ENCODE results near the gene GABBR1.

The GABBR1 gene

DNA sequence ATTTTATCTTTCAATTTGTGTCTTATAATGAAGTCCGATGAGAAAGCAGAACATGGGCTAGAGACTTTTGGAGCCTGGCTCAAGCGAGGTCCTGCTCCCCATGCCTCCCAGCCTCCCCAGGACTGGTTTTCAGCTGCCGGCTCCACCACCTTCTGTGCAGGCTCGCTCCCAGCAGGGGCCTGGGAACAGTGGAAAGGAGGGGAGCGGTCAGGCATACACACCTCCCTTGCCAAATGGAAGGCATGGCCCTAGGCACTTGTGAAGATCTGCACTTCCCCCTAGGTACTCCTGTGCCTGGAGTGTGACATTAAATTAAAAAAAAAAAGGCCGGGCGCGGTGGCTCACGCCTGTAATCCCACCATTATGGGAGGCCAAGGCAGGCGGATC is 19.2 kb upstream of the GABBR1 start:
- DNase-seq, result no peak

- DNase-seq, result no peak
Measured at GRCh38 chr6:29651413-29652197, 18.6 kb upstream of the GABBR1 start.

GRCh38 chr6:29649701-29650673 is 17.0 kb upstream of the GABBR1 start:
- peak; percentile 97 for DNase-seq

- DNase-seq, result no peak
Measured at GRCh38 chr6:29647927-29648642, 15.1 kb upstream of the GABBR1 start.

GRCh38 chr6:29641430-29642148 is 8.6 kb upstream of the GABBR1 start:
- no peak for DNase-seq

DNA sequence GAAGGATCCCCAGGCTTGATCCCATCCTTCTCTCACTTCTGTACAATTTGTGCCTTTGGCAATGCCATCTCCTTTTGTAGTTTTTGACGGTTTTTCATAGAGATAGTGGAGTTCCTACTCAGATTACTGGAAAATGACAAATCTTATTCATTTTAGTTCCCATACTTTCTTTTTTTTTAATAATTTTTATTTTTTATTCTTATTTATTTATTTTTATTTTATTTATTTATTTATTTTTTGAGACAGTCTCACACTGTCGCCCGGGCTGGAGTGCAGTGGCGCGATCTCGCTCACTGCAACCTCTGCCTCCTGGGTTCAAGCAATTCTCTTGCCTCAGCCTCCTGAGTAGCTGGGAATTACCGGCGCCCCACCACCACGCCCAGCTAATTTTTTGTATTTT is 4.3 kb upstream of the GABBR1 start:
- DNase-seq, result no peak

DNA sequence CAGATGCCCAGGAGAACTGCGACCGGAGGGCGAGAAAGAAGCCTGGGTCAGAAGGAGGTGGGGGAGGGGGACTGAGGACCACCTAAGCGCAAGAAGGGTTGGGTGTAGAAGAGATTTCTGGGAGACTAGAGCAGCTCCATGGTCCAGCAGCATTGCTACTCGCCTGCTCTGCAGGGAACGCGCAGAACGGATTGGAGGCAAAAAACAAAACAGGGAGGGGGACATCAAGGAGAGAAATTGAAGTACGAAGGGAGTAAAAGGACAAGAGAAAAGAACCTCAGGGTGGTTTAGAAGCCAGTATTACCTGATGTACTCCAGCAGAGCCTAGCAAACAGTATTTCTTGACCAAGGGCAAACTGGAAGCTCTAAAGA is 537 bp upstream of the GABBR1 start:
- DNase-seq, result no peak

DNA sequence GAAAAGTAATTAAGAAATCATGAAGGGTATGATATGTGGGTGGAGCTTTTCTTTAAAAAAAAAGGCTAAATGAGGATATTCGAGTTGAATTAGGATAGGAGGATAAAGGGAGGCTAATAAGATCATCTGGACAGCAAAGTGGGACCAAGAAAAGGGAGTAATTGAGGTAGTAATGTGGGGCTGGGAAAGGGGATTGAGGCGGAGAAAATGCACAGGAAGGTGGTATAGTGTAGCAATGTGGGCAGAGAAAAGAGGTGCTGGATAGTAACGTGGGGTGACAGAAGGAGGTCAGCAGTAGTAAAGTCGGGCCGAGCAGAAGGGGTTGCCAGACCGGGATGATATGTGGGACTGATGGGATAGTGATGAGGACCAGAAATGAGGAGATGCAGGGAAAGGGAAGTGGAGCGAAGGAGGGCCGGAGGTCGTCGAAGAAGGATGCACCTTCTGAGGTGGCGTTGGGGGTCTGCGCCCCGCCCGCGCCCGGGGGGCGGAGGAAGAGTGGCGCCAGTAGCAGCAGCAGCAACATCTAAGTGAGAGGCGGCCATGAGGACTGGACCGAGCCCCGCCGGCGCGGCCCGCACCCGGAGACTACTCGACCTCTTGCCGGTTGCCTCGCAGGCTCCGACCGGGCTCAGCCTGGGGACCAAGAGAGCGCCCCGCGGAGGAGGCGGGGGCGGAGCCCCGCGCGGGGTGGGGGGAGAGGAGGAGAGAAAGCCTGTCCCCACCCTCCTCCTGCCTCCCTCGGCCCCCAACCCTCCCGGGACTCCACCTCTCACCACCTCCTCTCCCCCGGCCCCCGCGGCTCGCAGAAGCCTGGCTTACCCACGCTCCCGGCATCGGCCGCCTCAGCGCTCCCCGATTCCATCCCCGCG is 887 bp downstream of the GABBR1 start:
- DNase-seq, result peak; percentile 56

- DNase-seq, result no peak
Measured at GRCh38 chr6:29631209-29631810, 1.7 kb downstream of the GABBR1 start.

DNA sequence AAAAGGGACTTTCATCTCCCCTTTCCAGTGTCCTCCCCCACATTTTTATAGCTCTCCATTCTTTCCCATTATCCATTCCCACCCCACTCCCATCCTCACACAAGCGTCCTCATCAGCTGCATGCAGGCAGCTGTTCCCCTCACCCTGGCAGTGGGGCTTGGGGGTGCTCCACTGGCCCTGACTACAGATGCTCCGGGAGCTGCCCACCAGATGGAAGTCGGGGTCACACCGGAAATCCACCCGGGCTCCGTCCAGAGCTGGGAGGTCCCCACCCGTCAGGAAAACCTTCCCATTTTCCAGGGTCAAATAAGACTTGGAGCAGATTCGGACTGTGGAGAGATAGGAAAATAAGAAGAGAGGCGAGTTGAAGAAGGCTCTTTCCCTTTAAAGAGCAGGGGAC is 2.7 kb downstream of the GABBR1 start:
- no peak for DNase-seq

DNA sequence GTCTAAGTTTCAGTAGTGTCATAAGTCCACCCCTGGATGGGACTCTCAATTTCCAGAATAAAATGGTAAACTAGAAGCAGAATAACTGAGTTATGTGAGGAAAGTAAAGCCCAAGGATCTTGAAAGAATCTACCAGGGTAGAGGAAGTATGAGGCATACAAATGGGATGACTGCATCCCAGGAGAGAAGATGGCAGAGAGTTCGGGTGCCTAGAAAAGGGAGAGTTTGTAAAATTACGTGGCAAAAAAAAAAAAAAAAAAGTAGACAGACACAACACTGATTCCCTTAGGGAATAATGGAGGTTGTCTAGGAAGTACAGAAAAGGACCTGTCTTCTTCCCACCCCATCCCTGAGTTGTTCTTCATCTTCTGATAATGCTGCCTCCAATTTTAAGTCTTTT is 3.4 kb downstream of the GABBR1 start:
- DNase-seq, result no peak

DNA sequence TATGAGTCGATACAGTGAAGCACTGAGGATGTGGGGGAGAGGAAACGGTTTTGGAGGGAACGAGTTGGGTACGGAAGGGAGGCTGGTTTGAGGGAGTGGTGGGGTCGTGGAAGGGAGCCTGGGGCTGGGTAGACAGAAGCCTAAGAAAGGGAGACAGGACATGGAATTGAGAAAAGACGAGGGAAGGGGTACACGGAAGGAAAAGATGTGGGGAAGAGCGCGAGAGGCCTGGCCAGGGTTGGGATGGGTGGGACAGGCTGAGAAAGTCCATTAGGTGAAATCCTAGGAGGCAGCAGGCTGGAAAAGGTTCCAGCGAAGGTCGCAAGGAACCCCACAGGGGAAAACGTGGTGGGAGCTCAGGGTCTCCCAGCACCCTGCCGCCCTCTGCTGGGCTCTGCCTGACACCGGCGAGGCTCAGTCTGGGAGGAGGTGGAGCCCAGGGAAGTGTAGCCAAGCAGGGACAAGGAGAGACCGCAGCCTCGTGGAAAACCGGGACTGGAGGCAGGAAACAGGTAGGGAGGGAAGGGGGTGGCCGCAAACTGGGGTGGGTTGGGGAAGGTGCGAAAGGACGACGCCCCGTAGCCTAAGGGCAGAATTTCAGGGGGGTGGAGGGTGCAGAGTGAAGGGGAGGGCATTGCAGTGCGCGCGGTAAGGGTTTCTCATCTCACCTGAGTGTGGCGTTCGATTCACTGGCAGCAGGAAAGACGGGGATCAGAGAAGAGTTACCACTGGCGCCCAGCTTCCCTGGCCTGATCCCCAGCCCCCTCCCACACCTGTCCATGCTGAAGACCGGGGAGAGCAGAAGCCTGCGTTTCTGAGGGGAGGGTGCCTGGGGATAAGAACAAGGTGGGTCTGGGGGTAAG is 4.3 kb downstream of the GABBR1 start:
- peak; percentile 67 for DNase-seq

- peak; percentile 43 for DNase-seq
Measured at GRCh38 chr6:29627755-29628418, 5.1 kb downstream of the GABBR1 start.

- DNase-seq, result no peak
Measured at GRCh38 chr6:29626948-29627754, 5.8 kb downstream of the GABBR1 start.

DNA sequence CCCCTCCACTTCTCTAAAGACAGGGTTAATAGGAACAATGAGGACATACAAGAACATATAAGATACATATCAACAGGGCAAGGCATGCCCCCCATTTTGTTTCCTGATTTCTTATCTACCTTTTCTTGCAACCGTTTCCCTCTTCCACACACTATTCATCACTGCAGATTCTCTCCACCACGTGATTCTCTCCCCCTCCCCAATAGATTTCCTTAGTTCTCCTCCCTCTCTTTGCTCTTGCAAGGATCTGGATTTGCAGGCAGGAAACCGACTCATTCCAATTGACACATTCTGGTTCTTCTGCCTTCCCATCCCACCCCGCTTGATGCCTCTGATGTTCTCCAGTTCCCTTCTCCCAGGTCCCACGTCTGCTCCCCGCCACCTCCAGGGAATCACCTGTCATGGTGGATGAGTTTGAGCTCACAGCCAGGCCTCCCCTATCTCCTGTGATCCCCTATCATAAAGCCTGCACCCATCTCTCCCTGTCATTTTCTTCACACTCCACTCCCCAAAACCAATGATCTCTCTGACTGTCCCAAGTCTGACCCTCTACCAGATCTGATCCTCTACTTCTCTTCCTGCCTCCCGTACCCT is 7.5 kb downstream of the GABBR1 start:
- no peak for DNase-seq

DNA sequence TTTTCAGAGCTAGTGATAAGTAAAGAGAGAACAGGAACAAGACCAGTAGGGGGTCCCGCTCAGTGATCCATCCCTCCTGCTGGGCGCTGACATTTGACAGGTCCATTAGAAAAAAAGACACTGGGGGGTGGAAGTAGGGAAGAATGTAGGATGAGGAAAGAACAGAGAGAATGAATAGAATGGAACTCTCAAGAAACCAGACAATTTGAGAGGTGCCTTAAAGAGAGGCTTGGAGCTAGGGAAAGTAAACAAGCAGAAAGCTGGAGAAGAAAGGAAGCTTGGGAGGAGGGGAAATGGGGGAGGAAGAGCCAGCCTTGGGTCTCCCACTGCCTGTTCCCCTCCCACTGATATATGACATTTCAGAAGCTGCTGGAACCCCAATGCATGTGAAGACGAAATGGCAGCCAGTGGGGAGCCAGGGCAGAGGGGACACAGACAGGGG is 8.4 kb downstream of the GABBR1 start:
- no peak for DNase-seq

- DNase-seq, result no peak
Measured at GRCh38 chr6:29620630-29621029, 12.4 kb downstream of the GABBR1 start.

DNA sequence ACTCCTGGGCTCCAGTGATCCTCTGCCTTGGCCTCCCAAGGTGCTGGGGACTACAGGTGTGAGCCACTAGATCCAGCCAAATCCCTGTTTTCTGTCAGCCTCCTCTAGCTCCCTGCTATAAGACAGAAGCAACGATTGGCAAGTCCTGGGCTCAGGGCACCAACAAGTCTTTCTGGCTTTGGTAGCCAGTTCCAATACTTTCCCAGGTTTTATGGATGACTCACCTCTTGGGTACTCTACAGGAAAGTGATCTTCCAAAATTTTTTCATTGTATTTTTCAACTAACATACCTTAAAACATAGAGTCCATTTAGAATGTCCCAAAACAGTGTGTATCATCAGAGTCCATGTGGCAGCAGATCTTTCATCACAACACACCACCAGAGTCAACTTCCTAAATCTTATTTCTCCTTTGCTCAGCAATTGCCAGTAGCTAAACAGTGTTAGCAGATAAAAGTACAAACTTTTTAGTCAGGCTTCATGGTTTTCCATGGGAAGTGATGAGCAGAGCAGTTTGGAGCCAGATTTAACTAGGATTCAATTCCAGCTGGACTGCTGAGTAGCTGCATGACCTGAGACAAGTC is 13.3 kb downstream of the GABBR1 start:
- DNase-seq, result no peak

Measured in activated naive CD4-positive, alpha-beta T cell treated with anti-CD3 and anti-CD28 coated beads, Interleukin-2, amount 50 U/mL, for 16 hours (primary cell).